PC-9 (cell line): ENCODE measurements around the gene DENND6A. TPM values are rescaled to one million over a fixed set of nuclear protein-coding genes. Genes with fewer than 3 reads are reported as not detected.

Experiments
- BruUV-seq: library from RNA; stranded (reverse); fragments of 400-500 nt; replicated peaks from 2 replicates; lab custom pipeline; 2021; lab: Mats Ljungman, UMichigan
- CTCF ChIA-PET: fragments of 300-600 bp; sonication (Branson Sonifier 250); formaldehyde crosslinking; loops from one replicate; lab custom pipeline; 2022; ENCODE audit warnings: antibody characterized with exemption; lab: Charles Lee
- POLR2A ChIA-PET: fragments of 300-600 bp; sonication (Branson Sonifier 250); formaldehyde crosslinking; loops from one replicate; lab custom pipeline; 2022; ENCODE audit warnings: antibody characterized with exemption; ENCODE audit not compliant: unreplicated experiment; lab: Charles Lee
- DNase-seq, 2 experiments: peaks; one replicate each; pipeline versions ENCODE4 v3.0.0 to v3.0.0-alpha.2; 2015 to 2022; ENCODE audit warnings: mixed read lengths in 1 of 2
- H2AFZ ChIP-seq: fragments of 200-600 bp; sonication (generic); 2 replicates; pipeline ENCODE4 v1.8.1; 2017; ENCODE audit warnings: antibody characterized with exemption
- H3F3A ChIP-seq: fragments of 200-600 bp; sonication (generic); 2 replicates; pipeline ENCODE4 v1.8.1; 2017; ENCODE audit warnings: antibody characterized with exemption, mild to moderate bottlenecking, low read depth; ENCODE audit not compliant: insufficient read depth
- H3K27ac ChIP-seq: fragments of 200-600 bp; sonication (generic); 2 replicates; pipeline ENCODE4 v1.6.1; 2016; ENCODE audit warnings: mixed run types
- H3K27me3 ChIP-seq: fragments of 200-600 bp; sonication (generic); 2 replicates; pipeline ENCODE4 v1.6.1; 2016; ENCODE audit warnings: low read depth, mixed run types; ENCODE audit not compliant: insufficient read depth
- H3K36me3 ChIP-seq: fragments of 200-600 bp; sonication (generic); 2 replicates; pipeline ENCODE4 v1.6.1; 2016; ENCODE audit warnings: low read depth, mixed run types
- H3K4me1 ChIP-seq: fragments of 200-600 bp; sonication (generic); replicated peaks from 2 replicates; pipeline ENCODE4 v1.6.1; 2016; ENCODE audit warnings: mixed run types; ENCODE audit not compliant: insufficient read depth
- H3K4me2 ChIP-seq: fragments of 200-600 bp; sonication (generic); 2 replicates; pipeline ENCODE4 v1.6.1; 2017; ENCODE audit warnings: mixed run types
- H3K4me3 ChIP-seq: fragments of 200-600 bp; sonication (generic); 2 replicates; pipeline ENCODE4 v1.6.1; 2016; ENCODE audit warnings: mixed run types
- H3K79me2 ChIP-seq: fragments of 200-600 bp; sonication (generic); 2 replicates; pipeline ENCODE4 v1.6.1; 2017; ENCODE audit warnings: low read depth, mixed run types
- H3K9me2 ChIP-seq: fragments of 200-600 bp; sonication (generic); 2 replicates; pipeline ENCODE4 v1.8.1; 2017; ENCODE audit warnings: mild to moderate bottlenecking; ENCODE audit not compliant: insufficient read depth
- H3K9me3 ChIP-seq: fragments of 200-600 bp; sonication (generic); 2 replicates; pipeline ENCODE4 v1.8.1; 2016; ENCODE audit warnings: low read depth; ENCODE audit not compliant: insufficient read depth
- H4K20me1 ChIP-seq: fragments of 200-600 bp; sonication (generic); 2 replicates; pipeline ENCODE4 v1.8.1; 2017; ENCODE audit not compliant: insufficient read depth
- CTCF ChIP-seq: fragments of 200-600 bp; sonication (generic); conservative IDR thresholded peaks from 2 replicates; pipeline ENCODE4 v1.6.1; 2017; ENCODE audit warnings: mixed run types, antibody characterized with exemption, mild to moderate bottlenecking, moderate library complexity
- EZH2 ChIP-seq: fragments of 200-600 bp; sonication (generic); IDR thresholded peaks from 2 replicates; pipeline ENCODE4 v1.8.0; 2017; ENCODE audit warnings: antibody characterized with exemption, low read depth
- intact Hi-C: fragments of 100-400 bp; cut with micrococcal nuclease; formaldehyde crosslinking; loops from one replicate; pipeline ENCODE4 v1.10.0; 2022; ENCODE audit not compliant: unreplicated experiment
- total RNA-seq: library from RNA; stranded (reverse); gene quantifications from 2 replicates; pipeline ENCODE4 v1.2.3, GENCODE V29; 2021

The DENND6A gene
- total RNA-seq, 1 experiment from 2014 or later: 28.2 TPM

- Histone ChIP-seq H3K9me2 (no peaks in the 10 kb centered on the region), H3K4me2 (no peak overlapping the region), H3K27ac (no peak overlapping the region), H3K79me2 (no peaks in the 10 kb centered on the region), H4K20me1 (no peaks in the 10 kb centered on the region), H3K4me1 (no peaks in the 10 kb centered on the region), H3K9me3 (no peaks in the 10 kb centered on the region), H3K36me3 (peaks cover 16% of the 10 kb centered on the region; the same call in 1 of the 2 replicates), H2AFZ (no peak overlapping the region), H3F3A (peaks cover 10% of the 10 kb centered on the region; the same call in 1 of the 2 replicates), H3K27me3 (no peaks in the 10 kb centered on the region), H3K4me3 (no peak overlapping the region)
- ChIA-PET POLR2A (no interaction called here), CTCF (no interaction called here)
- TF ChIP-seq EZH2 (no peak), CTCF (no peak)
- no TSS peak for BruUV-seq
- intact Hi-C loops: no loop called here
- DNase-seq: no peak
Observed at GRCh38 chr3:57624801-57625200, 68.1 kb downstream of the DENND6A start.

- no TSS peak for BruUV-seq
- Histone ChIP-seq H3K9me3 (no peaks in the 10 kb centered on the region), H3K4me3 (no peak overlapping the region), H3K4me2 (no peak overlapping the region), H3K79me2 (no peaks in the 10 kb centered on the region), H4K20me1 (no peaks in the 10 kb centered on the region), H2AFZ (no peak overlapping the region), H3K27ac (no peak overlapping the region), H3K4me1 (no peaks in the 10 kb centered on the region), H3F3A (peaks cover 10% of the 10 kb centered on the region; the same call in 1 of the 2 replicates), H3K9me2 (no peaks in the 10 kb centered on the region), H3K36me3 (0 out of 2 replicates have a peak, but pooled peaks cover 3% of the 10 kb centered on the region), H3K27me3 (no peaks in the 10 kb centered on the region)
- POLR2A ChIA-PET: no interaction called here
- DNase-seq: no peak
- no peak for TF ChIP-seq EZH2
- no peak for TF ChIP-seq CTCF
- CTCF ChIA-PET: no interaction called here
- intact Hi-C loops: no loop called here
Observed at GRCh38 chr3:57622362-57622761, 70.5 kb downstream of the DENND6A start.

- no peaks in the 10 kb centered on the region for H3K36me3 ChIP-seq
- no peaks in the 10 kb centered on the region for H3K4me1 ChIP-seq
- H2AFZ ChIP-seq: no peak overlapping the region
- no peak overlapping the region for H3K4me2 ChIP-seq
- DNase-seq: no peak
- POLR2A ChIA-PET: interaction anchor here (0.7 kb wide), 1 partner anchor 565 kb away, joined by 3 read pairs; no protein-coding TSS in a partner anchor
- no peaks in the 10 kb centered on the region for H3F3A ChIP-seq
- no peaks in the 10 kb centered on the region for H3K27me3 ChIP-seq
- no peaks in the 10 kb centered on the region for H4K20me1 ChIP-seq
- H3K4me3 ChIP-seq: no peak overlapping the region
- CTCF ChIA-PET: no interaction called here
- no peaks in the 10 kb centered on the region for H3K9me3 ChIP-seq
- intact Hi-C loops: no loop called here
- H3K79me2 ChIP-seq: no peaks in the 10 kb centered on the region
- no peaks in the 10 kb centered on the region for H3K9me2 ChIP-seq
- BruUV-seq: no TSS peak
- H3K27ac ChIP-seq: no peak overlapping the region
- TF ChIP-seq EZH2 (no peak), CTCF (no peak)
Observed at GRCh38 chr3:57617739-57618138, 75.1 kb downstream of the DENND6A start.
